Measurements from ENCODE around the gene SPC24.
A peak's percentile ranks its signal among the peaks of the same experiment; 100 is the strongest.

GRCh38 chr19:11191273-11191755 is 35.7 kb upstream of the SPC24 start:
- TF ChIP-seq CTCF (IDR thresholded peaks at IDR 0.05) (no peak), POLR2AphosphoS5 (IDR thresholded peaks at IDR 0.05; ENCODE audit: insufficient read depth in 1 of 2, low read depth in 1 of 2) (peak in 1 of 2 donors; percentile 77), POLR2A (IDR thresholded peaks at IDR 0.05) (no peak)

Measured in vagina (tissue), 2 donors.